Measurements from ENCODE around the gene STING1. TPM values are rescaled to one million over a fixed set of nuclear protein-coding genes. Genes with fewer than 3 reads are reported as not detected.
"Not testable (repeated sequence)": the region's sequence is repeated elsewhere in the genome, so short reads cannot be mapped to it uniquely, and the experiment has no call there.

Gene STING1
- total and polyA plus RNA-seq, 4 donors: 16.0 to 31.7 (median 21.5) TPM

DNA sequence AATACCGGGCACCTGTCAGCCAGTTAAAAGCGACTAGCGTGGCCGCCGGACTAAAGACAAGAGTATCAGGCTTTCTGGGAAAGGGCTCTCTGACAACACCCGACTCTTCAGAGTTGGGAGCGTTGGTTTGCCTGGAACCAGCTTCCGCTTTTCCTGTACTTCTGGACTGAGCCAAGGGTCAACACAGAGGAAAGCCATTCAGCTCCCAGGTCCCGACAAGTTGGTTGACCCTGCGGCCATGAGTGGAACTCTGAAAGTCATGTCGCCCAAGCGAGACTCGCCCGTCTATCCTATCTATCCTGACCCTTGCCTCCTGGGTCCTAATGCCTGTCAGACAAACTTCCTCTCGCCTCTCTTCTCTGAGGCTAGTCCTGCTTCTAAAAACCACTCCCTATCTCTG lies 21.3 kb upstream of the STING1 start:
- not testable (repeated sequence) for DNase-seq (ENCODE audit: low read depth in 4 of 6, low spot score in 6 of 6); H3K9me3 ChIP-seq (ENCODE audit: control insufficient read depth, insufficient read depth, low read length); H3K36me3 ChIP-seq (ENCODE audit: control insufficient read depth, insufficient read depth, low read length); H3K4me1 ChIP-seq (ENCODE audit: control insufficient read depth, insufficient read depth, low read length); H3K4me3 ChIP-seq (ENCODE audit: low read depth, low read length); H3K27me3 ChIP-seq (ENCODE audit: control insufficient read depth, insufficient read depth, low read length); H3K27ac ChIP-seq (ENCODE audit: low read depth, low read length)
- WGBS (ENCODE audit: insufficient coverage): 85% methylated on average over 15 of the region's 15 CpGs

GRCh38 chr5:139503036-139503817 lies 20.7 kb upstream of the STING1 start:
- not testable (repeated sequence) for DNase-seq (ENCODE audit: low read depth in 4 of 6, low spot score in 6 of 6); H3K27me3 ChIP-seq (ENCODE audit: control insufficient read depth, insufficient read depth, low read length); H3K27ac ChIP-seq (ENCODE audit: low read depth, low read length); H3K9me3 ChIP-seq (ENCODE audit: control insufficient read depth, insufficient read depth, low read length); H3K4me3 ChIP-seq (ENCODE audit: low read depth, low read length); H3K4me1 ChIP-seq (ENCODE audit: control insufficient read depth, insufficient read depth, low read length); H3K36me3 ChIP-seq (ENCODE audit: control insufficient read depth, insufficient read depth, low read length)
- WGBS (ENCODE audit: insufficient coverage): 92% methylated on average over 14 of the region's 15 CpGs

GRCh38 chr5:139501381-139501780 lies 18.8 kb upstream of the STING1 start:
- Histone ChIP-seq H3K36me3 (ENCODE audit: control insufficient read depth, insufficient read depth, low read length) (no peaks in the 10 kb centered on the region), H3K9me3 (ENCODE audit: control insufficient read depth, insufficient read depth, low read length) (no peaks in the 10 kb centered on the region), H3K27me3 (ENCODE audit: control insufficient read depth, insufficient read depth, low read length) (no peaks in the 10 kb centered on the region), H3K4me1 (ENCODE audit: control insufficient read depth, insufficient read depth, low read length) (no peaks in the 10 kb centered on the region), H3K4me3 (ENCODE audit: low read depth, low read length) (no peak overlapping the region), H3K27ac (ENCODE audit: low read depth, low read length) (no peak overlapping the region)
- 82% methylated on average over 4 of the region's 4 CpGs for WGBS (ENCODE audit: insufficient coverage)
- no peak for DNase-seq (ENCODE audit: low read depth in 4 of 6, low spot score in 6 of 6)

GRCh38 chr5:139495638-139496435 lies 13.3 kb upstream of the STING1 start:
- no CpG with 5 or more reads among the region's 3 CpGs for WGBS (ENCODE audit: insufficient coverage)
- no peaks in the 10 kb centered on the region for H3K4me1 ChIP-seq (ENCODE audit: control insufficient read depth, insufficient read depth, low read length)
- H3K4me3 ChIP-seq (ENCODE audit: low read depth, low read length): no peak overlapping the region
- no peak for DNase-seq (ENCODE audit: low read depth in 4 of 6, low spot score in 6 of 6)
- no peaks in the 10 kb centered on the region for H3K36me3 ChIP-seq (ENCODE audit: control insufficient read depth, insufficient read depth, low read length)
- H3K27me3 ChIP-seq (ENCODE audit: control insufficient read depth, insufficient read depth, low read length): no peaks in the 10 kb centered on the region
- H3K9me3 ChIP-seq (ENCODE audit: control insufficient read depth, insufficient read depth, low read length): no peaks in the 10 kb centered on the region
- H3K27ac ChIP-seq (ENCODE audit: low read depth, low read length): no peak overlapping the region

- Histone ChIP-seq H3K36me3 (ENCODE audit: control insufficient read depth, insufficient read depth, low read length) (no peaks in the 10 kb centered on the region), H3K4me1 (ENCODE audit: control insufficient read depth, insufficient read depth, low read length) (no peaks in the 10 kb centered on the region), H3K27me3 (ENCODE audit: control insufficient read depth, insufficient read depth, low read length) (no peaks in the 10 kb centered on the region), H3K4me3 (ENCODE audit: low read depth, low read length) (no peak overlapping the region), H3K27ac (ENCODE audit: low read depth, low read length) (no peak overlapping the region), H3K9me3 (ENCODE audit: control insufficient read depth, insufficient read depth, low read length) (no peaks in the 10 kb centered on the region)
- DNase-seq (ENCODE audit: low read depth in 4 of 6, low spot score in 6 of 6): no peak
Observed at GRCh38 chr5:139494832-139495231, 12.3 kb upstream of the STING1 start.

DNA sequence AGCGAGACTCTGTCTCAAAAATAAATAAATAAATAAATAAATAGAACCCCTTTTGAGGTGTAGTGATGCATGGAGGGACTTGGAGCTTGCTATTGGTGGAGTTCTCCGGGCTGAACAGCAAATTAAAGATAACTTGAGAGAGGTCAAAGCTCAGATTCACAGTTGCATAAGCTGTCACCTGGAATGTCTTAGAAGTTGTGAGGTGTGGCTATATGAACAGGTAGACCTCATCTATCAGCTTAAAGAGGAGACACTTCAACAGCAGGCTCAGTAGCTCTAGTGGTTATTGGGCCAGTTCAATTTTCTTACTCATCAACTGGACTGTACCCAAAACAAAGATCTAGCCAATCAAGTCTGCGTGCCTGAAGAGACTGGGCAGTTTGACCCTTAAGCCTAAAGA lies 11.7 kb upstream of the STING1 start:
- no peaks in the 10 kb centered on the region for H3K4me1 ChIP-seq (ENCODE audit: control insufficient read depth, insufficient read depth, low read length)
- H3K9me3 ChIP-seq (ENCODE audit: control insufficient read depth, insufficient read depth, low read length): no peaks in the 10 kb centered on the region
- H3K27me3 ChIP-seq (ENCODE audit: control insufficient read depth, insufficient read depth, low read length): no peaks in the 10 kb centered on the region
- no peaks in the 10 kb centered on the region for H3K36me3 ChIP-seq (ENCODE audit: control insufficient read depth, insufficient read depth, low read length)
- H3K4me3 ChIP-seq (ENCODE audit: low read depth, low read length): no peak overlapping the region
- H3K27ac ChIP-seq (ENCODE audit: low read depth, low read length): no peak overlapping the region
- WGBS (ENCODE audit: insufficient coverage): 100% methylated on average over 2 of the region's 3 CpGs
- no peak for DNase-seq (ENCODE audit: low read depth in 4 of 6, low spot score in 6 of 6)

- Histone ChIP-seq H3K36me3 (ENCODE audit: control insufficient read depth, insufficient read depth, low read length) (no peaks in the 10 kb centered on the region), H3K27me3 (ENCODE audit: control insufficient read depth, insufficient read depth, low read length) (no peaks in the 10 kb centered on the region), H3K4me1 (ENCODE audit: control insufficient read depth, insufficient read depth, low read length) (peaks cover 3% of the 10 kb centered on the region), H3K4me3 (ENCODE audit: low read depth, low read length) (no peak overlapping the region), H3K9me3 (ENCODE audit: control insufficient read depth, insufficient read depth, low read length) (no peaks in the 10 kb centered on the region), H3K27ac (ENCODE audit: low read depth, low read length) (no peak overlapping the region)
- 56% methylated on average over 4 of the region's 6 CpGs for WGBS (ENCODE audit: insufficient coverage)
- DNase-seq (ENCODE audit: low read depth in 4 of 6, low spot score in 6 of 6): peak in 1 of 6 donors; percentile 5
Observed at GRCh38 chr5:139492700-139493192, 10.2 kb upstream of the STING1 start.

DNA sequence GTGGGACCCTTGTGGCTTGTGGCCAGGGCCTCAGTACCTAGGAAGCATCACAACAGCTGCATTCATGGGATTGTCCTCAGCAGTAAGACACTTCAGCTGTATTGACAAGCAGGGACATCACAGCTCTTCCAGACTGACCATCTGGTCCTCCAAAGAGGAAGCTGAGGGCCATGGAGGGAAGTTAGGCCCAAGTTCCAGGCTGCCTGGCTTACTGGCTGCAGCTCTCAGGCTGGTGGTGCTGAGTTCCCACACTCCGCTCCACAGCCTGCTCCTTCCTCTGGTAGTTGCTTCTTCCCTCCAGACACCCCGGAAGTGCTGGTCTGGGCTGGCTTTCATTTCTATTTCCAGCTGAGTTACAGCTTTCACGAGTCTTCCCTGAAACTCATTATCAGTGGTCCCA lies 5.7 kb upstream of the STING1 start:
- no peak for DNase-seq (ENCODE audit: low read depth in 4 of 6, low spot score in 6 of 6)
- Histone ChIP-seq H3K36me3 (ENCODE audit: control insufficient read depth, insufficient read depth, low read length) (no peaks in the 10 kb centered on the region), H3K9me3 (ENCODE audit: control insufficient read depth, insufficient read depth, low read length) (no peaks in the 10 kb centered on the region), H3K4me3 (ENCODE audit: low read depth, low read length) (no peak overlapping the region), H3K4me1 (ENCODE audit: control insufficient read depth, insufficient read depth, low read length) (peaks cover 7% of the 10 kb centered on the region), H3K27me3 (ENCODE audit: control insufficient read depth, insufficient read depth, low read length) (no peaks in the 10 kb centered on the region), H3K27ac (ENCODE audit: low read depth, low read length) (no peak overlapping the region)
- 61% methylated on average over 2 of the region's 3 CpGs for WGBS (ENCODE audit: insufficient coverage)

- WGBS (ENCODE audit: insufficient coverage): 55% methylated on average over 7 of the region's 7 CpGs
- H3K4me3 ChIP-seq (ENCODE audit: low read depth, low read length): no peak overlapping the region
- no peak overlapping the region for H3K27ac ChIP-seq (ENCODE audit: low read depth, low read length)
- H3K36me3 ChIP-seq (ENCODE audit: control insufficient read depth, insufficient read depth, low read length): no peaks in the 10 kb centered on the region
- peaks cover 17% of the 10 kb centered on the region for H3K4me1 ChIP-seq (ENCODE audit: control insufficient read depth, insufficient read depth, low read length)
- H3K27me3 ChIP-seq (ENCODE audit: control insufficient read depth, insufficient read depth, low read length): no peaks in the 10 kb centered on the region
- DNase-seq (ENCODE audit: low read depth in 4 of 6, low spot score in 6 of 6): no peak
- H3K9me3 ChIP-seq (ENCODE audit: control insufficient read depth, insufficient read depth, low read length): no peaks in the 10 kb centered on the region
Observed at GRCh38 chr5:139486201-139486600, 3.6 kb upstream of the STING1 start.

- H3K27ac ChIP-seq (ENCODE audit: low read depth, low read length): peak overlapping the region; percentile 86
- H3K9me3 ChIP-seq (ENCODE audit: control insufficient read depth, insufficient read depth, low read length); DNase-seq (ENCODE audit: low read depth in 4 of 6, low spot score in 6 of 6); H3K4me3 ChIP-seq (ENCODE audit: low read depth, low read length); H3K36me3 ChIP-seq (ENCODE audit: control insufficient read depth, insufficient read depth, low read length); H3K27me3 ChIP-seq (ENCODE audit: control insufficient read depth, insufficient read depth, low read length): not testable (repeated sequence)
- peaks cover 15% of the 10 kb centered on the region for H3K4me1 ChIP-seq (ENCODE audit: control insufficient read depth, insufficient read depth, low read length)
- no CpG with 5 or more reads among the region's 6 CpGs for WGBS (ENCODE audit: insufficient coverage)
Observed at GRCh38 chr5:139482890-139483208, 291 bp upstream of the STING1 start.

All from spinal cord (tissue), 10 donors.